Measurements from ENCODE around the gene TACR2. TPM values are rescaled to one million over a fixed set of nuclear protein-coding genes. Genes with fewer than 3 reads are reported as not detected.

TACR2 gene
- total RNA-seq, 1 experiment from 2014 or later, result 0.26 TPM

DNA sequence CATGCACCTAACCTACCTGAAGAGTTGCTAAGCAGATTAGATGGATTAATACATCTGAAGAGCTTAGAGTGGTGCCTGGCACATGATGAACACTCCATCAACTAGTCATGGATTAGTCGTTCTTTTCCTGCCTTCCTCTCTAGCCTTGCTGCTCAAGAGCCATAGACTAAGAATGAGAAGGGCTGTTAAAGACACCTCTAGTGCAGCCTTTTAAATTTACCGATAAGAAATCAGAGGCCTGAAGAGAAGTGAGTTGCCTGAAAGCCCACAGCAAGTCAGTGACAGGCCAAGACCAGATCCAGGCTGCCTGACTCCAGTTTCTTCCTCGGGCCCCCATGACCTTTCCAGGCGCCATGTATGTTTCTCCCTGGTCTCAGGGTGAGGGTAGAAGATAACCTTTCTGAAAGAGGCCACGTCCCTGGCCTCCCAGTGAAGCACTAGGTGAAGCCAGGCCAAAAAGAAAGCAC, 41.1 kb upstream of the TACR2 start:
- CTCF ChIA-PET, result interaction anchor here (1.1 to 1.8 kb wide), 3 partner anchors 11 to 32 kb away, joined by 4 to 5 read pairs (median 5); no protein-coding TSS in a partner anchor
- H3K4me3 Mint-ChIP-seq (ENCODE audit: low read depth, unreplicated experiment), result peak overlapping the region; percentile 52
- intact Hi-C loops (cut with micrococcal nuclease; ENCODE audit: unreplicated experiment), result loop anchor here (2.0 kb wide), 1 partner anchor 33 kb away; no protein-coding TSS in a partner anchor
- peak overlapping the region; percentile 96 for H3K27ac Mint-ChIP-seq (ENCODE audit: unreplicated experiment)
- DNase-seq, result no peak
- H3K27me3 Mint-ChIP-seq (ENCODE audit: unreplicated experiment), result no peaks in the 10 kb centered on the region
- TF ChIP-seq, protein P1, sequence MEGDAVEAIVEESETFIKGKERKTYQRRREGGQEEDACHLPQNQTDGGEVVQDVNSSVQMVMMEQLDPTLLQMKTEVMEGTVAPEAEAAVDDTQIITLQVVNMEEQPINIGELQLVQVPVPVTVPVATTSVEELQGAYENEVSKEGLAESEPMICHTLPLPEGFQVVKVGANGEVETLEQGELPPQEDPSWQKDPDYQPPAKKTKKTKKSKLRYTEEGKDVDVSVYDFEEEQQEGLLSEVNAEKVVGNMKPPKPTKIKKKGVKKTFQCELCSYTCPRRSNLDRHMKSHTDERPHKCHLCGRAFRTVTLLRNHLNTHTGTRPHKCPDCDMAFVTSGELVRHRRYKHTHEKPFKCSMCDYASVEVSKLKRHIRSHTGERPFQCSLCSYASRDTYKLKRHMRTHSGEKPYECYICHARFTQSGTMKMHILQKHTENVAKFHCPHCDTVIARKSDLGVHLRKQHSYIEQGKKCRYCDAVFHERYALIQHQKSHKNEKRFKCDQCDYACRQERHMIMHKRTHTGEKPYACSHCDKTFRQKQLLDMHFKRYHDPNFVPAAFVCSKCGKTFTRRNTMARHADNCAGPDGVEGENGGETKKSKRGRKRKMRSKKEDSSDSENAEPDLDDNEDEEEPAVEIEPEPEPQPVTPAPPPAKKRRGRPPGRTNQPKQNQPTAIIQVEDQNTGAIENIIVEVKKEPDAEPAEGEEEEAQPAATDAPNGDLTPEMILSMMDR (IDR thresholded peaks at IDR 0.05; ENCODE audit: unreplicated experiment), result no peak
- no TSS peak for BruUV-seq (replicated peaks)
- peaks cover 47% of the 10 kb centered on the region for H3K36me3 Mint-ChIP-seq (ENCODE audit: insufficient read depth, unreplicated experiment)
- no peaks in the 10 kb centered on the region for H3K9me3 Mint-ChIP-seq (ENCODE audit: low read depth, unreplicated experiment)
- H3K4me1 Mint-ChIP-seq (ENCODE audit: low read depth, unreplicated experiment), result peaks cover 78% of the 10 kb centered on the region

GRCh38 chr10:69456880-69457693, 40.4 kb upstream of the TACR2 start:
- CTCF ChIA-PET, result interaction anchor here (0.7 to 2.7 kb wide), 7 partner anchors 10 to 58 kb away, joined by 3 to 12 read pairs (median 5); no protein-coding TSS in a partner anchor
- peaks cover 77% of the 10 kb centered on the region for H3K4me1 Mint-ChIP-seq (ENCODE audit: low read depth, unreplicated experiment)
- no peaks in the 10 kb centered on the region for H3K27me3 Mint-ChIP-seq (ENCODE audit: unreplicated experiment)
- TF ChIP-seq, protein P1 (IDR thresholded peaks at IDR 0.05; ENCODE audit: unreplicated experiment), result no peak
- no TSS peak for BruUV-seq (replicated peaks)
- H3K27ac Mint-ChIP-seq (ENCODE audit: unreplicated experiment), result peak overlapping the region; percentile 96
- H3K9me3 Mint-ChIP-seq (ENCODE audit: low read depth, unreplicated experiment), result no peaks in the 10 kb centered on the region
- peaks cover 54% of the 10 kb centered on the region for H3K36me3 Mint-ChIP-seq (ENCODE audit: insufficient read depth, unreplicated experiment)
- peak overlapping the region; percentile 35 for H3K4me3 Mint-ChIP-seq (ENCODE audit: low read depth, unreplicated experiment)
- peak; percentile 24 for DNase-seq
- intact Hi-C loops (cut with micrococcal nuclease; ENCODE audit: unreplicated experiment), result no loop called here

DNA sequence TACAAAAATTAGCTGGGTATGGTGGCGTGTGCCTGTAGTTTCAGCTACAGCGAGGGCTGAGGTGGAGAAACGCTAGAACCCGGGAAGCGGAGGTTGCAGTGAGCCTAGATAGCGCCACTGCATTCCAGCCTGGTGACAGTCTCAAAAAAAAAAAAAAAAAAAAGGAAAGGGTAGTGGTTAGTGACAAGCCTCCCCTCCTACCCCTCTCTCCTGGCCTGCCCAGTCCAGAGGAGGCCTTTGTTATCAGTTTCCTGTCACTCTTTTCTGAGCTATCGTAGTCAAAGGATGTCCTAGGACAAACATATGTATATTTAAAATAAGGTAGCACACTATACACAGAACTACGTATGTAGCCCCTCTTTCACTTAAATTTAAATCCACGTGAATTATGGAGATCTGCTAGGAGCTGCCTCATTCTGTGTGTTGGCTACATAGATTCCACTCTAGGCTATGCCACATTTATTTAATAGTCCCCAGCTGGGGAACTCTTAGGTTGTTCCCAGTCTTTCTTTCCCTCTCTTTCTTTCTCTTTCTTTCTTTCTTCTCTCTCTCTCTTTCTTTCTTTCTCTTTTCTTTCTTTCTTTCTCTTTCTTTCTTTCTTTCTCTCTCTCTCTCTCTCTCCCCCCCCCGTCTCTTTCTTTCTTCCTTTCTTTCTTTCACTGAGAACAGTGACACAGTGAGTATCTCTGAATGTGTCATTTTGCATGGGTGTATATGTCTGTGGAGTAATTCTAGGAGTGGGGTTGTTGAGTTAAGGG, 38.5 kb upstream of the TACR2 start:
- Mint-ChIP-seq H3K4me3 (ENCODE audit: low read depth, unreplicated experiment) (no peak overlapping the region), H3K36me3 (ENCODE audit: insufficient read depth, unreplicated experiment) (peaks cover 72% of the 10 kb centered on the region), H3K9me3 (ENCODE audit: low read depth, unreplicated experiment) (no peaks in the 10 kb centered on the region), H3K27me3 (ENCODE audit: unreplicated experiment) (no peaks in the 10 kb centered on the region), H3K27ac (ENCODE audit: unreplicated experiment) (no peak overlapping the region), H3K4me1 (ENCODE audit: low read depth, unreplicated experiment) (peaks cover 73% of the 10 kb centered on the region)
- BruUV-seq (replicated peaks), result no TSS peak
- CTCF ChIA-PET, result interaction anchor here (0.5 to 2.7 kb wide), 3 partner anchors 9 to 715 kb away, joined by 3 to 12 read pairs (median 6); partner anchors contain the start of gene SAR1A
- intact Hi-C loops (cut with micrococcal nuclease; ENCODE audit: unreplicated experiment), result no loop called here
- TF ChIP-seq, protein P1 (IDR thresholded peaks at IDR 0.05; ENCODE audit: unreplicated experiment), result no peak
- no peak for DNase-seq

- H3K4me3 Mint-ChIP-seq (ENCODE audit: low read depth, unreplicated experiment), result peak overlapping the region; percentile 97
- peaks cover 70% of the 10 kb centered on the region for H3K4me1 Mint-ChIP-seq (ENCODE audit: low read depth, unreplicated experiment)
- H3K27ac Mint-ChIP-seq (ENCODE audit: unreplicated experiment), result no peak overlapping the region
- TF ChIP-seq, protein P1 (IDR thresholded peaks at IDR 0.05; ENCODE audit: unreplicated experiment), result no peak
- H3K27me3 Mint-ChIP-seq (ENCODE audit: unreplicated experiment), result no peaks in the 10 kb centered on the region
- no TSS peak for BruUV-seq (replicated peaks)
- intact Hi-C loops (cut with micrococcal nuclease; ENCODE audit: unreplicated experiment), result no loop called here
- peaks cover 68% of the 10 kb centered on the region for H3K36me3 Mint-ChIP-seq (ENCODE audit: insufficient read depth, unreplicated experiment)
- H3K9me3 Mint-ChIP-seq (ENCODE audit: low read depth, unreplicated experiment), result no peaks in the 10 kb centered on the region
- CTCF ChIA-PET, result interaction anchor here (4.7 kb wide), 1 partner anchor 27 kb away, joined by 33 read pairs; no protein-coding TSS in a partner anchor
- no peak for DNase-seq
Measured at GRCh38 chr10:69453795-69454194, 37.1 kb upstream of the TACR2 start.

Measured in Calu3 (cell line).